Neutrophil (primary cell): ENCODE results near the gene LRP8.

Source experiments
- H3K27ac ChIP-seq: fragments of 200-600 bp; sonication (generic); 2 replicates; pipeline ENCODE4 v1.5.1; 2016; ENCODE audit warnings: mild to moderate bottlenecking, moderate library complexity
- H3K27me3 ChIP-seq: fragments of 200-600 bp; sonication (generic); 2 replicates; pipeline ENCODE4 v1.6.0; 2016; ENCODE audit warnings: mild to moderate bottlenecking
- H3K36me3 ChIP-seq: fragments of 200-600 bp; sonication (generic); 2 replicates; pipeline ENCODE4 v1.5.1; 2017
- H3K4me1 ChIP-seq, 2 experiments: fragments of 200-600 bp in 1 of 2; sonication (generic) in 1 of 2; 1 replicate in 1 of 2; 2 replicates in 1 of 2; pipeline versions ENCODE4 v1.5.1 to v1.6.1; 2013 to 2016; ENCODE audit warnings: low read depth in 1 of 2, low read length in 1 of 2, mild to moderate bottlenecking in 1 of 2, moderate library complexity in 1 of 2; ENCODE audit not compliant: control insufficient read depth in 1 of 2, insufficient read depth in 1 of 2
- H3K4me3 ChIP-seq, 2 experiments: fragments of 200-600 bp in 1 of 2; sonication (generic) in 1 of 2; 1 replicate in 1 of 2; 2 replicates in 1 of 2; pipeline ENCODE4 v1.5.1; 2013 to 2016; ENCODE audit warnings: low read depth in 1 of 2, low read length in 1 of 2, mild to moderate bottlenecking in 1 of 2, moderate library complexity in 1 of 2
- H3K9me3 ChIP-seq: fragments of 200-600 bp; sonication (generic); 2 replicates; pipeline ENCODE4 v1.5.1; 2016
- CTCF ChIP-seq: fragments of 200-600 bp; sonication (generic); IDR thresholded peaks from 2 replicates; pipeline ENCODE4 v1.5.1; 2016; ENCODE audit warnings: antibody characterized with exemption

The LRP8 gene

GRCh38 chr1:53271446-53272090 lies 56.3 kb downstream of the LRP8 start:
- H3K36me3 ChIP-seq: no peaks in the 10 kb centered on the region
- peaks cover 5 to 10% of the 10 kb centered on the region in 2 experiments for H3K4me1 ChIP-seq
- TF ChIP-seq CTCF: no peak

GRCh38 chr1:53270873-53271272 lies 57.0 kb downstream of the LRP8 start:
- no peak overlapping the region for H3K4me3 ChIP-seq
- TF ChIP-seq CTCF: no peak
- no peaks in the 10 kb centered on the region for H3K9me3 ChIP-seq
- H3K4me1 ChIP-seq: peaks cover 5 to 10% of the 10 kb centered on the region in 2 experiments
- no peak overlapping the region for H3K27ac ChIP-seq
- H3K27me3 ChIP-seq: no peaks in the 10 kb centered on the region
- no peaks in the 10 kb centered on the region for H3K36me3 ChIP-seq

More at GRCh38 chr1:53271446-53272090, 56.3 kb downstream of the LRP8 start:
- Histone ChIP-seq H3K4me3 (no peak overlapping the region), H3K9me3 (no peaks in the 10 kb centered on the region), H3K27me3 (no peaks in the 10 kb centered on the region), H3K27ac (no peak overlapping the region)

- TF ChIP-seq CTCF: no peak
- Histone ChIP-seq H3K4me1 (peaks cover 5 to 10% of the 10 kb centered on the region in 2 experiments), H3K4me3 (no peak overlapping the region), H3K9me3 (no peaks in the 10 kb centered on the region), H3K27me3 (no peaks in the 10 kb centered on the region), H3K27ac (no peak overlapping the region), H3K36me3 (no peaks in the 10 kb centered on the region)
These were observed 57.8 kb downstream of the LRP8 start for GRCh38 chr1:53270107-53270506.

GRCh38 chr1:53267761-53268160 lies 60.1 kb downstream of the LRP8 start:
- no peaks in the 10 kb centered on the region for H3K27me3 ChIP-seq
- no peak overlapping the region for H3K27ac ChIP-seq
- H3K4me1 ChIP-seq: no peaks in the 10 kb centered on the region
- H3K4me3 ChIP-seq: no peak overlapping the region
- H3K9me3 ChIP-seq: no peaks in the 10 kb centered on the region
- no peaks in the 10 kb centered on the region for H3K36me3 ChIP-seq
- no peak for TF ChIP-seq CTCF

GRCh38 chr1:53266038-53266437 lies 61.8 kb downstream of the LRP8 start:
- H3K4me3 ChIP-seq: no peak overlapping the region
- no peaks in the 10 kb centered on the region for H3K4me1 ChIP-seq
- no peaks in the 10 kb centered on the region for H3K27me3 ChIP-seq
- TF ChIP-seq CTCF: no peak
- H3K9me3 ChIP-seq: no peaks in the 10 kb centered on the region
- no peak overlapping the region for H3K27ac ChIP-seq
- no peaks in the 10 kb centered on the region for H3K36me3 ChIP-seq
